Fibroblast of skin of scalp (primary cell): ENCODE results near the gene XCL2. TPM values are rescaled to one million over a fixed set of nuclear protein-coding genes. Genes with fewer than 3 reads are reported as not detected.
"Not testable (repeated sequence)": the region's sequence is repeated elsewhere in the genome, so short reads cannot be mapped to it uniquely, and the experiment has no call there.

ENCODE experiments used
- DNase-seq: peaks from one replicate; pipeline ENCODE4 v3.0.0-alpha.2; 2013
- polyA plus RNA-seq, 2 experiments: library from polyadenylated mRNA; unstranded; fragments of 120-200 nt; gene quantifications; one replicate each; pipeline ENCODE4 v1.2.1, GENCODE V29; 2013; ENCODE audit not compliant: insufficient read length in 2 of 2

XCL2 gene
- not detected for polyA plus RNA-seq (2013, experiment 1 of 2; ENCODE audit: insufficient read length)
- polyA plus RNA-seq (2013, experiment 2 of 2; ENCODE audit: insufficient read length) = not detected

- DNase-seq = not testable (repeated sequence)
Measured at GRCh38 chr1:168543840-168544498, at the start of gene XCL2. Gene XCL2 (minus strand): TSS chr1:168543997. CDS start chr1:168543964, 33 bp downstream.

GRCh38 chr1:168591641-168592250 is 47.9 kb upstream of the XCL2 start:
- DNase-seq = no peak

GRCh38 chr1:168591066-168591465 is 47.3 kb upstream of the XCL2 start:
- DNase-seq = no peak

- no peak for DNase-seq
Measured at GRCh38 chr1:168589167-168589566, 45.4 kb upstream of the XCL2 start.

GRCh38 chr1:168585937-168586336 is 42.1 kb upstream of the XCL2 start:
- no peak for DNase-seq

GRCh38 chr1:168585191-168585590 is 41.4 kb upstream of the XCL2 start:
- peak; percentile 20 for DNase-seq

GRCh38 chr1:168583571-168583970 is 39.8 kb upstream of the XCL2 start:
- DNase-seq = no peak

- DNase-seq = peak; percentile 41
Measured at GRCh38 chr1:168582688-168583336, 39.0 kb upstream of the XCL2 start.

- DNase-seq = no peak
Measured at GRCh38 chr1:168581817-168582572, 38.2 kb upstream of the XCL2 start.

GRCh38 chr1:168580991-168581390 is 37.2 kb upstream of the XCL2 start:
- DNase-seq = not testable (repeated sequence)

GRCh38 chr1:168580290-168580689 is 36.5 kb upstream of the XCL2 start:
- not testable (repeated sequence) for DNase-seq

GRCh38 chr1:168578531-168579185 is 34.9 kb upstream of the XCL2 start:
- not testable (repeated sequence) for DNase-seq

- DNase-seq = not testable (repeated sequence)
Measured at GRCh38 chr1:168576245-168576688, 32.5 kb upstream of the XCL2 start, which contains the start of gene XCL1. Gene XCL1 (plus strand): TSS chr1:168576605. CDS start chr1:168576638, 33 bp downstream.

GRCh38 chr1:168574234-168574633 is 30.4 kb upstream of the XCL2 start:
- DNase-seq = peak; percentile 49

- no peak for DNase-seq
Measured at GRCh38 chr1:168572633-168573032, 28.8 kb upstream of the XCL2 start.

- no peak for DNase-seq
Measured at GRCh38 chr1:168570652-168571051, 26.9 kb upstream of the XCL2 start.

- DNase-seq = no peak
Measured at GRCh38 chr1:168568346-168568745, 24.5 kb upstream of the XCL2 start.

- DNase-seq = no peak
Measured at GRCh38 chr1:168567568-168567967, 23.8 kb upstream of the XCL2 start.

GRCh38 chr1:168567007-168567406 is 23.2 kb upstream of the XCL2 start:
- no peak for DNase-seq

GRCh38 chr1:168565825-168566224 is 22.0 kb upstream of the XCL2 start:
- DNase-seq = no peak

- no peak for DNase-seq
Measured at GRCh38 chr1:168561989-168562388, 18.2 kb upstream of the XCL2 start.

- DNase-seq = no peak
Measured at GRCh38 chr1:168560370-168560769, 16.6 kb upstream of the XCL2 start.
